H9 (cell line): ENCODE data around the gene EID2. TPM values are rescaled to one million over a fixed set of nuclear protein-coding genes. Genes with fewer than 3 reads are reported as not detected.

ENCODE experiments used
- DNase-seq: peaks from one replicate; pipeline ENCODE4 v3.0.0-alpha.2; 2017
- H2AFZ ChIP-seq: one replicate; pipeline ENCODE4 v1.6.1; 2013; ENCODE audit warnings: mild to moderate bottlenecking, low read length, control low read depth, moderate library complexity
- H2AK5ac ChIP-seq: 2 replicates; pipeline ENCODE4 v1.6.1; 2013; ENCODE audit warnings: low read length, control low read depth, mixed read lengths; ENCODE audit not compliant: insufficient read length
- H2BK120ac ChIP-seq: one replicate; pipeline ENCODE4 v1.6.1; 2013; ENCODE audit warnings: low read depth, mild to moderate bottlenecking, low read length, control low read depth, inconsistent platforms; ENCODE audit not compliant: poor library complexity, severe bottlenecking
- H2BK12ac ChIP-seq: 2 replicates; pipeline ENCODE4 v1.6.1; 2013; ENCODE audit warnings: low read length, control low read depth, mixed read lengths, low read depth; ENCODE audit not compliant: insufficient read length
- H2BK15ac ChIP-seq: 2 replicates; pipeline ENCODE4 v1.6.1; 2013; ENCODE audit warnings: low read depth, low read length, control low read depth
- H2BK20ac ChIP-seq: one replicate; pipeline ENCODE4 v1.6.1; 2013; ENCODE audit warnings: low read depth, mild to moderate bottlenecking, low read length, control low read depth, inconsistent platforms; ENCODE audit not compliant: poor library complexity, severe bottlenecking
- H2BK5ac ChIP-seq: 2 replicates; pipeline ENCODE4 v1.6.1; 2013; ENCODE audit warnings: low read length, control low read depth, mixed read lengths; ENCODE audit not compliant: insufficient read length
- H3K14ac ChIP-seq: 2 replicates; pipeline ENCODE4 v1.6.1; 2013; ENCODE audit warnings: low read length, control low read depth; ENCODE audit not compliant: insufficient read depth
- H3K18ac ChIP-seq: 2 replicates; pipeline ENCODE4 v1.6.1; 2013; ENCODE audit warnings: low read depth, mild to moderate bottlenecking, mixed read lengths, low read length, control low read depth; ENCODE audit not compliant: insufficient read length
- H3K23ac ChIP-seq: 2 replicates; pipeline ENCODE4 v1.6.1; 2013; ENCODE audit warnings: low read length, control low read depth, mixed read lengths, low read depth; ENCODE audit not compliant: insufficient read length
- H3K23me2 ChIP-seq: 2 replicates; pipeline ENCODE4 v1.6.1; 2013; ENCODE audit warnings: low read depth, mild to moderate bottlenecking, mixed read lengths, low read length, control low read depth; ENCODE audit not compliant: insufficient read length, poor library complexity, severe bottlenecking
- H3K27ac ChIP-seq: 2 replicates; pipeline ENCODE4 v1.5.1; 2013; ENCODE audit warnings: low read length, control low read depth, mixed read lengths, low read depth; ENCODE audit not compliant: insufficient read length
- H3K27me3 ChIP-seq: 2 replicates; pipeline ENCODE4 v1.6.1; 2013; ENCODE audit warnings: low read length, control low read depth, inconsistent platforms; ENCODE audit not compliant: insufficient read depth
- H3K4ac ChIP-seq: 2 replicates; pipeline ENCODE4 v1.6.1; 2013; ENCODE audit warnings: low read depth, mild to moderate bottlenecking, control low read depth, inconsistent platforms, low read length, moderate library complexity
- H3K4me1 ChIP-seq: 2 replicates; pipeline ENCODE4 v1.6.1; 2013; ENCODE audit warnings: low read length, control low read depth, inconsistent platforms; ENCODE audit not compliant: insufficient read depth
- H3K4me2 ChIP-seq: 2 replicates; pipeline ENCODE4 v1.6.1; 2013; ENCODE audit warnings: low read length, control low read depth, mixed read lengths; ENCODE audit not compliant: insufficient read length, insufficient read depth
- H3K56ac ChIP-seq: 2 replicates; pipeline ENCODE4 v1.6.1; 2013; ENCODE audit warnings: low read depth, mild to moderate bottlenecking, mixed read lengths, low read length, control low read depth; ENCODE audit not compliant: insufficient read length
- H3K79me1 ChIP-seq: 2 replicates; pipeline ENCODE4 v1.6.1; 2013; ENCODE audit warnings: low read depth, mild to moderate bottlenecking, moderate library complexity, low read length, control low read depth, inconsistent platforms; ENCODE audit not compliant: insufficient read depth, poor library complexity, severe bottlenecking
- H3K79me2 ChIP-seq: 2 replicates; pipeline ENCODE4 v1.6.1; 2013; ENCODE audit warnings: low read length, control low read depth, inconsistent platforms; ENCODE audit not compliant: insufficient read depth
- H3K9ac ChIP-seq: 2 replicates; pipeline ENCODE4 v1.6.1; 2013; ENCODE audit warnings: low read length, control low read depth, mixed read lengths; ENCODE audit not compliant: insufficient read length; ENCODE audit errors: extremely low read depth
- H3K9me3 ChIP-seq: one replicate; pipeline ENCODE4 v1.6.1; 2013; ENCODE audit warnings: low read depth, low read length, inconsistent platforms; ENCODE audit not compliant: control insufficient read depth
- H3T11ph ChIP-seq: one replicate; pipeline ENCODE4 v1.6.1; 2013; ENCODE audit warnings: mild to moderate bottlenecking, low read length, control low read depth, inconsistent platforms
- H4K20me1 ChIP-seq: one replicate; pipeline ENCODE4 v1.6.1; 2013; ENCODE audit not compliant: control insufficient read depth, insufficient read length, insufficient read depth
- H4K5ac ChIP-seq: 2 replicates; pipeline ENCODE4 v1.6.1; 2013; ENCODE audit warnings: low read depth, mild to moderate bottlenecking, mixed read lengths, low read length, control low read depth; ENCODE audit not compliant: insufficient read length
- H4K8ac ChIP-seq: replicated peaks from 2 replicates; pipeline ENCODE4 v1.6.1; 2013; ENCODE audit warnings: low read length, control low read depth, mixed read lengths, low read depth; ENCODE audit not compliant: insufficient read length
- H4K91ac ChIP-seq: 2 replicates; pipeline ENCODE4 v1.6.1; 2013; ENCODE audit warnings: low read depth, mild to moderate bottlenecking, moderate library complexity, mixed read lengths, low read length, control low read depth; ENCODE audit not compliant: insufficient read length
- H3K27ac Mint-ChIP-seq, 3 experiments: 2 replicates in 2 of 3; 3 replicates in 1 of 3; pipeline ENCODE4 v1.8.0; 2020 to 2021; ENCODE audit warnings: mixed read lengths in 3 of 3, mild to moderate bottlenecking in 1 of 3, moderate library complexity in 1 of 3
- H3K27me3 Mint-ChIP-seq: 2 replicates; pipeline ENCODE4 v1.8.0; 2021; ENCODE audit warnings: low read depth, mild to moderate bottlenecking, moderate library complexity, mixed read lengths
- H3K36me3 Mint-ChIP-seq, 3 experiments: 2 replicates in 2 of 3; 3 replicates in 1 of 3; pipeline ENCODE4 v1.8.0; 2020 to 2021; ENCODE audit warnings: low read depth in 3 of 3, mixed read lengths in 3 of 3; ENCODE audit not compliant: insufficient read depth in 1 of 3
- H3K4me1 Mint-ChIP-seq, 2 experiments: 2 replicates each; pipeline ENCODE4 v1.8.0; 2020; ENCODE audit warnings: mixed read lengths in 2 of 2
- H3K4me3 Mint-ChIP-seq, 2 experiments: 2 replicates in 1 of 2; 3 replicates in 1 of 2; pipeline ENCODE4 v1.8.0; 2020 to 2021; ENCODE audit warnings: mild to moderate bottlenecking in 2 of 2, mixed read lengths in 2 of 2, moderate library complexity in 1 of 2
- H3K9me3 Mint-ChIP-seq, 2 experiments: 2 replicates in 1 of 2; 3 replicates in 1 of 2; pipeline ENCODE4 v1.8.0; 2020; ENCODE audit warnings: mild to moderate bottlenecking in 2 of 2, mixed read lengths in 2 of 2, moderate library complexity in 1 of 2
- CTCF ChIP-seq: fragments of 200-600 bp; sonication (generic); conservative IDR thresholded peaks from 3 replicates; pipeline ENCODE4 v1.8.0; 2021; ENCODE audit warnings: antibody characterized with exemption, mild to moderate bottlenecking
- WGBS: extraction: QIAGEN DNeasy Blood & Tissue Kit; methylation state at CpG from one replicate; pipeline ENCODE4 v1.1.7; 2013; ENCODE audit warnings: missing lambda C conversion rate, low lambda C conversion rate, mixed read lengths; ENCODE audit not compliant: insufficient read length; ENCODE audit errors: extremely low coverage; 5-methylcytosine and 5-hydroxymethylcytosine counted together
- total RNA-seq: library from RNA; stranded (reverse); gene quantifications from 2 replicates; pipeline ENCODE4 v1.2.1, GENCODE V29; 2021

EID2 gene
- total RNA-seq, 1 experiment from 2014 or later, result 18.8 TPM

- H3K56ac ChIP-seq, result no peak overlapping the region
- Mint-ChIP-seq H3K4me1 (peaks cover 14 to 23% of the 10 kb centered on the region in 2 experiments), H3K27ac (no peak overlapping the region), H3K9me3 (no peaks in the 10 kb centered on the region; a peak in 1 of 5 replicates), H3K27me3 (peaks cover 4% of the 10 kb centered on the region), H3K36me3 (no peaks in the 10 kb centered on the region), H3K4me3 (no peak overlapping the region)
- no peaks in the 10 kb centered on the region for H3K79me1 ChIP-seq
- H4K91ac ChIP-seq, result no peak overlapping the region
- H3K14ac ChIP-seq, result no peak overlapping the region
- H3K4ac ChIP-seq, result no peak overlapping the region
- no peak overlapping the region for H2BK20ac ChIP-seq
- H2BK5ac ChIP-seq, result no peak overlapping the region
- H3K4me1 ChIP-seq, result peaks cover 3% of the 10 kb centered on the region; the same call in 1 of the 2 replicates
- no peak overlapping the region for H3T11ph ChIP-seq
- no peak overlapping the region for H2BK120ac ChIP-seq
- no peak overlapping the region for H3K18ac ChIP-seq
- no peaks in the 10 kb centered on the region for H3K27me3 ChIP-seq
- DNase-seq, result no peak
- H3K9ac ChIP-seq, result no peak overlapping the region
- no peak overlapping the region for H2BK12ac ChIP-seq
- no peaks in the 10 kb centered on the region for H3K23me2 ChIP-seq
- TF ChIP-seq CTCF, result no peak
- no peaks in the 10 kb centered on the region for H3K79me2 ChIP-seq
- no peak overlapping the region for H4K5ac ChIP-seq
- H3K23ac ChIP-seq, result no peak overlapping the region
- H2AFZ ChIP-seq, result no peak overlapping the region
- H3K27ac ChIP-seq, result no peak overlapping the region
- H2AK5ac ChIP-seq, result no peak overlapping the region
- H2BK15ac ChIP-seq, result no peak overlapping the region
- no peaks in the 10 kb centered on the region for H4K20me1 ChIP-seq
- no peak overlapping the region for H3K4me2 ChIP-seq
- no peaks in the 10 kb centered on the region for H3K9me3 ChIP-seq
- no peak overlapping the region for H4K8ac ChIP-seq
- WGBS, result no CpG with 5 or more reads among the region's 1 CpG
Observed at GRCh38 chr19:39544911-39545310, 5.0 kb upstream of the EID2 start.
